HG03045 (cell line): ENCODE results near the gene AP1S2.
A peak's percentile ranks its signal among the peaks of the same experiment; 100 is the strongest.

Experiments used
- ATAC-seq: cut with Tn5 transposase; IDR thresholded peaks from one replicate; pipeline ENCODE4 v1.9.1; 2021; ENCODE audit warnings: mild to moderate bottlenecking, moderate library complexity; ENCODE audit not compliant: unreplicated experiment

Gene AP1S2

GRCh38 chrX:15812192-15812938 lies 42.2 kb downstream of the AP1S2 start:
- no peak for ATAC-seq

DNA sequence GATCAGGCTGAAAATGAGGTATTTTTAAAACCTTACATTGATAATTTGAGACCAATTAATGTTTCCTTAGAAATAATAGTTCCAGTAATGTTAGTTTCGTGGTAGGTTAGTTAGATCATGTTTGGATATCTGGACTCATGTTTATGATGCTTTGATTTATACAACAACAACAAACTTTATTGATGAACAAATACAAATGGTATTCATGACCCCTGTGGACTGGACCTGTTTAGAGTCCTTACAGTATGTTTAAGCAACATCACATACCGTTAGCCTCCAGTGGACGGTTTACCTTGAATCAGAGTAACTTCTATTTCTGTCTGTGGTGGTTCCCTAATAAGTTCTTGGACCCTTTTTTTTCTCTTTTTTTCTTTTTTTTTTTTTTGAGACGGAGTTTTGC lies 46.4 kb downstream of the AP1S2 start:
- ATAC-seq: no peak

DNA sequence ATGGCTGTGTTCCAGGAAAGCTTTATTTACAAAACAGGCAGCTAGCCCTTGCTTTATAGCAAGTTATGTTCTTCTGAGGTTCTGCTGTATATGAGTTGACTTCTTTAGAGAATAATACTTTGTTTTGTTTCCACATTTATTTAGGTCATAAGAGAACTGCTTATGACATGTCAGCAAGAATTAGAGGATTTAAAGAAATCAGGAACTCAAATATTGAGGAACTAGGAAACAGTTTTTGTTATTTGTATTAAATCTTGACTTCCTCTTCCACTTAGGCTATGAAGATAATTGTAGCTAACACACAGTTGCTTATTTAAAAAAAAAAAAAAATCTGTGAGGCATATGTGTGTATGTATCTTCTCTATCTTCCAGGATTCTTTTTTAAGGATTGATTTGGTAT lies 50.0 kb downstream of the AP1S2 start:
- no peak for ATAC-seq

GRCh38 chrX:15797707-15798106 lies 56.9 kb downstream of the AP1S2 start:
- no peak for ATAC-seq

GRCh38 chrX:15790769-15791290 lies 63.8 kb downstream of the AP1S2 start:
- peak; percentile 36 for ATAC-seq

DNA sequence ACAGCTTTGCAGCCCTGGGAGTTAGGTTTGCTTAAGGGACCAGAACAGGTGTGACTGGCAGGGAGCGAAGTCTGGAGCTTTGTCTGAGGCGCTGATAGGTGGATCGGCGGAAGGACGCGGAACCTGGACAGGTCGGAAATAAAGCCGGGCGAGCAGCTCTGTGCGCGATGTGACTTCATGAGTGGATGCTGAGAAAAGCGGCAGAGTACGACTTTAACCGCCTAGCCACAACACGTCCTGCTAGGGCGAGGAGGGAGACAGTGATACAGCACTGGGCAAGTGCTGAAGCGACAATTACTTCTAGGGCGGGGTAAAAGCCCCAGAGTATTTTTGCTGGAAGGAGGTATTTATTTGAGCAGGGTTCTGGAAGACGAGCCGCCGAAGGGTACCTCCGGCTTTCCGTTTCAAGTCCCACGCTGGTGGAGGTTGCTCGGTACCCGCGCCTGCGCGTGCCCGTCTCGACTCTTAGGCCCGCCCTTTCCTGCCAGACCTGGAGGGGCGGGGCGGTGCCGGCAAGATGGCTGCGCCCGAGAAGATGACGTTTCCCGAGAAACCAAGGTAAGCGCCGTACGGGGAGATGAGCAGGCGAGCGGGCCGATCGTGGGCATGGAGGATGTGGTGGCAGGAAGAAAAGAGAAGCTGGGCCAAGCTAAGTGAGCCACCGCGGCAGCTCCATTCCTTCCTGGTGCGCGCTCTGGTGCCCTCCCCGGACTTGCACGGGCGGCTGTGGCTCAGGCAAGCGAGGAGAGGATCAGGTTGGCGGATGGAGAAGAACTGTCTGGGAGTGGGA lies 64.4 kb downstream of the AP1S2 start, which contains the start of gene ZRSR2:
TSS of gene ZRSR2 (plus strand) at position 506 of the 790 bp plus-strand sequence. CDS start at position 518, 12 bp downstream.
- peak; percentile 94 for ATAC-seq

- ATAC-seq: no peak
Measured at GRCh38 chrX:15786915-15787314, 67.7 kb downstream of the AP1S2 start.

- ATAC-seq: no peak
Measured at GRCh38 chrX:15785176-15785750, 69.3 kb downstream of the AP1S2 start.

GRCh38 chrX:15781961-15782699 lies 72.5 kb downstream of the AP1S2 start:
- ATAC-seq: peak; percentile 87
